Measurements from ENCODE around the gene KIF26B. TPM values are rescaled to one million over a fixed set of nuclear protein-coding genes. Genes with fewer than 3 reads are reported as not detected.

KIF26B gene
- polyA plus RNA-seq, 1 donor (not counting 4 experiments of a cell fraction or from before 2014, with no cell fraction given) = 0.58 TPM

- Histone ChIP-seq H3K9me3 (ENCODE audit: control insufficient read depth, low read depth, low read length) (no peaks in the 10 kb centered on the region), H3K4me2 (ENCODE audit: control insufficient read depth, extremely low read depth, insufficient read depth, low read depth, low read length) (no peak overlapping the region), H3K9me1 (ENCODE audit: control insufficient read depth, extremely low read depth, insufficient read depth, low read length) (no peaks in the 10 kb centered on the region), H3K27ac (ENCODE audit: control insufficient read depth, insufficient read depth, low read length) (no peak overlapping the region), H3K79me2 (ENCODE audit: control insufficient read depth, insufficient read depth, low read length) (no peaks in the 10 kb centered on the region), H3K4me1 (ENCODE audit: control insufficient read depth, extremely low read depth, insufficient read depth, low read length) (no peaks in the 10 kb centered on the region), H4K20me1 (ENCODE audit: control insufficient read depth, extremely low read depth, insufficient read depth, low read length) (no peaks in the 10 kb centered on the region), H3K27me3 (ENCODE audit: control insufficient read depth, extremely low read depth, insufficient read depth, low read length) (no peaks in the 10 kb centered on the region), H2AFZ (ENCODE audit: control insufficient read depth, low read length) (no peak overlapping the region), H3K36me3 (ENCODE audit: control insufficient read depth in 2 of 2, extremely low read depth in 1 of 2, insufficient read depth in 2 of 2, low read length in 2 of 2) (no peaks in the 10 kb centered on the region), H3K9ac (ENCODE audit: control insufficient read depth, extremely low read depth, insufficient read depth, low read length) (no peak overlapping the region), H3K4me3 (ENCODE audit: control insufficient read depth in 2 of 3, extremely low read depth in 1 of 3, insufficient read depth in 2 of 3, low read depth in 1 of 3, low read length in 3 of 3) (no peak overlapping the region)
- TF ChIP-seq CTCF (optimal IDR thresholded peaks at IDR 0.05 in 1 of 3, IDR thresholded peaks at IDR 0.05 in 1 of 3, conservative IDR thresholded peaks at IDR 0.05 in 1 of 3; ENCODE audit: extremely low read depth in 1 of 3, insufficient read depth in 2 of 3, low read length in 3 of 3) = no peak
- TF ChIP-seq EZH2 (IDR thresholded peaks at IDR 0.05; ENCODE audit: low read length) = no peak
- FAIRE-seq = no peak
- dilution Hi-C loops (cut with MboI; ENCODE audit: extremely low pct_ligation_motif_present, low sequenced_read_pairs) = no loop called here
- DNase-seq (ENCODE audit: low read depth, low spot score) = no peak
These were observed 27.2 kb downstream of the KIF26B start for GRCh38 chr1:245182028-245182427.

GRCh38 chr1:245183429-245183828 is 28.6 kb downstream of the KIF26B start:
- no peaks in the 10 kb centered on the region for H3K9me3 ChIP-seq (ENCODE audit: control insufficient read depth, low read depth, low read length)
- DNase-seq (ENCODE audit: low read depth, low spot score) (no peak), FAIRE-seq (no peak)
- H3K36me3 ChIP-seq (ENCODE audit: control insufficient read depth in 2 of 2, extremely low read depth in 1 of 2, insufficient read depth in 2 of 2, low read length in 2 of 2) = no peaks in the 10 kb centered on the region
- H3K9ac ChIP-seq (ENCODE audit: control insufficient read depth, extremely low read depth, insufficient read depth, low read length) = no peak overlapping the region
- H3K9me1 ChIP-seq (ENCODE audit: control insufficient read depth, extremely low read depth, insufficient read depth, low read length) = no peaks in the 10 kb centered on the region
- no peaks in the 10 kb centered on the region for H3K79me2 ChIP-seq (ENCODE audit: control insufficient read depth, insufficient read depth, low read length)
- H2AFZ ChIP-seq (ENCODE audit: control insufficient read depth, low read length) = no peak overlapping the region
- no peak overlapping the region for H3K4me2 ChIP-seq (ENCODE audit: control insufficient read depth, extremely low read depth, insufficient read depth, low read depth, low read length)
- H3K27me3 ChIP-seq (ENCODE audit: control insufficient read depth, extremely low read depth, insufficient read depth, low read length) = no peaks in the 10 kb centered on the region
- no peak overlapping the region for H3K27ac ChIP-seq (ENCODE audit: control insufficient read depth, insufficient read depth, low read length)
- dilution Hi-C loops (cut with MboI; ENCODE audit: extremely low pct_ligation_motif_present, low sequenced_read_pairs) = no loop called here
- no peak for TF ChIP-seq EZH2 (IDR thresholded peaks at IDR 0.05; ENCODE audit: low read length)
- no peak for TF ChIP-seq CTCF (optimal IDR thresholded peaks at IDR 0.05 in 1 of 3, IDR thresholded peaks at IDR 0.05 in 1 of 3, conservative IDR thresholded peaks at IDR 0.05 in 1 of 3; ENCODE audit: extremely low read depth in 1 of 3, insufficient read depth in 2 of 3, low read length in 3 of 3)
- H3K4me1 ChIP-seq (ENCODE audit: control insufficient read depth, extremely low read depth, insufficient read depth, low read length) = no peaks in the 10 kb centered on the region
- H3K4me3 ChIP-seq (ENCODE audit: control insufficient read depth in 2 of 3, extremely low read depth in 1 of 3, insufficient read depth in 2 of 3, low read depth in 1 of 3, low read length in 3 of 3) = no peak overlapping the region
- H4K20me1 ChIP-seq (ENCODE audit: control insufficient read depth, extremely low read depth, insufficient read depth, low read length) = no peaks in the 10 kb centered on the region
